ENCODE measurements around the gene COX5A.

DNA sequence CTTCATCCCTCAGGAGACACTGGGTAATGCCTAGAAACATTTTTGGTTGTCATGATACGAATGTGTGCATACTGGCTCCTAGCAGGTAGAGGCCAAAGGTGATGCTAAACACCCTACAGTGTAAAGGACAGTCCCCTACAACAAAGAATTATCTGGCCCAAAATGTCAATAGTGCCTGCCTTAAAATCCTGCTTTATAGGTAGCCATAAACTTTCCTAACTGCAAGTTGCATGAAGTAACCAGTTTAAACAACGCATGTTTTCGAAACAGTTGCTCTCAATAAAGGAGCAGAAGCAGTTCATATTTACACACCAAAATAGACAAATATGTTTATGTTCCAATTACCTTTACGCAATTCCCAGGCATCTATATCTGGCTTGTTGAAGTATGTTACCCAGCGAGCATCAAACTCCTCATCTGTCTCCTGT lies 9.1 kb downstream of the COX5A start:
- TF ChIP-seq CTCF (IDR thresholded peaks at IDR 0.05): no peak
- TF ChIP-seq POLR2A (IDR thresholded peaks at IDR 0.05): no peak
